ENCODE results near the gene DDR2.
"Not testable (repeated sequence)": the region's sequence is repeated elsewhere in the genome, so short reads cannot be mapped to it uniquely, and the experiment has no call there.

- TF ChIP-seq, protein P1, sequence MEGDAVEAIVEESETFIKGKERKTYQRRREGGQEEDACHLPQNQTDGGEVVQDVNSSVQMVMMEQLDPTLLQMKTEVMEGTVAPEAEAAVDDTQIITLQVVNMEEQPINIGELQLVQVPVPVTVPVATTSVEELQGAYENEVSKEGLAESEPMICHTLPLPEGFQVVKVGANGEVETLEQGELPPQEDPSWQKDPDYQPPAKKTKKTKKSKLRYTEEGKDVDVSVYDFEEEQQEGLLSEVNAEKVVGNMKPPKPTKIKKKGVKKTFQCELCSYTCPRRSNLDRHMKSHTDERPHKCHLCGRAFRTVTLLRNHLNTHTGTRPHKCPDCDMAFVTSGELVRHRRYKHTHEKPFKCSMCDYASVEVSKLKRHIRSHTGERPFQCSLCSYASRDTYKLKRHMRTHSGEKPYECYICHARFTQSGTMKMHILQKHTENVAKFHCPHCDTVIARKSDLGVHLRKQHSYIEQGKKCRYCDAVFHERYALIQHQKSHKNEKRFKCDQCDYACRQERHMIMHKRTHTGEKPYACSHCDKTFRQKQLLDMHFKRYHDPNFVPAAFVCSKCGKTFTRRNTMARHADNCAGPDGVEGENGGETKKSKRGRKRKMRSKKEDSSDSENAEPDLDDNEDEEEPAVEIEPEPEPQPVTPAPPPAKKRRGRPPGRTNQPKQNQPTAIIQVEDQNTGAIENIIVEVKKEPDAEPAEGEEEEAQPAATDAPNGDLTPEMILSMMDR (IDR thresholded peaks at IDR 0.05): not testable (repeated sequence)
- not testable (repeated sequence) for TF ChIP-seq POLR2AphosphoS5 (IDR thresholded peaks at IDR 0.05)
These were observed 29.1 kb upstream of the DDR2 start for GRCh38 chr1:162603117-162603516.
